B cell (primary cell): Measurements from ENCODE around the gene TCL1A. TPM values are rescaled to one million over a fixed set of nuclear protein-coding genes. Genes with fewer than 3 reads are reported as not detected.

Source experiments
- ATAC-seq: fragments of 200-7000 bp; cut with Tn5 transposase; one replicate; pipeline ENCODE4 v1.10.0; 2021; ENCODE audit warnings: low read depth, mild to moderate bottlenecking, moderate number of reproducible peaks, moderate library complexity
- CTCF ChIA-PET: fragments of 350-600 bp; sonication (Branson Sonifier 250); formaldehyde crosslinking; loops from one replicate; lab custom pipeline; 2021; ENCODE audit warnings: antibody characterized with exemption, inconsistent platforms; lab: Charles Lee
- POLR2A ChIA-PET: fragments of 350-600 bp; sonication (Branson Sonifier 250); formaldehyde crosslinking; loops from one replicate; lab custom pipeline; 2021; ENCODE audit warnings: antibody characterized with exemption; lab: Charles Lee
- DNase-seq: peaks from one replicate; pipeline ENCODE4 v3.0.0; 2013
- H2AFZ ChIP-seq: 2 replicates; pipeline ENCODE4 v1.6.1; 2012; ENCODE audit warnings: mild to moderate bottlenecking, low read depth, low read length; ENCODE audit not compliant: insufficient read depth, poor library complexity, severe bottlenecking
- H3K27ac ChIP-seq, 2 donors: 1 replicate in 1 of 2; 2 replicates in 1 of 2; pipeline ENCODE4 v1.5.1; 2012 to 2013; ENCODE audit warnings: low read length in 2 of 2, mild to moderate bottlenecking in 2 of 2, moderate library complexity in 1 of 2
- H3K27me3 ChIP-seq, 4 experiments: fragments of 200-600 bp in 1 of 4; sonication (generic) in 1 of 4; replicated peaks in 1 of 4; 1 replicate in 2 of 4; 2 replicates in 2 of 4; pipeline versions ENCODE4 v1.6.1 to v1.7.0; 2013 to 2016; ENCODE audit warnings: low read length in 3 of 4, mild to moderate bottlenecking in 2 of 4, mixed read lengths in 1 of 4, moderate library complexity in 1 of 4; ENCODE audit not compliant: insufficient read depth in 4 of 4, control insufficient read depth in 3 of 4; ENCODE audit errors: control extremely low read depth in 1 of 4
- H3K36me3 ChIP-seq, 2 experiments: replicated peaks in 1 of 2; 1 replicate in 1 of 2; 2 replicates in 1 of 2; pipeline versions ENCODE4 v1.6.1 to v1.7.1; 2013; ENCODE audit warnings: low read length in 1 of 2; ENCODE audit not compliant: insufficient read depth in 2 of 2, control insufficient read depth in 1 of 2; ENCODE audit errors: control extremely low read depth in 1 of 2, extremely low read depth in 1 of 2
- H3K4me1 ChIP-seq, 2 donors: fragments of 200-600 bp in 1 of 2; sonication (generic) in 1 of 2; 1 replicate in 1 of 2; 2 replicates in 1 of 2; pipeline versions ENCODE4 v1.5.1 to v1.6.1; 2013 to 2017; ENCODE audit warnings: low read length in 2 of 2; ENCODE audit not compliant: control insufficient read depth in 2 of 2, insufficient read depth in 2 of 2
- H3K4me2 ChIP-seq: replicated peaks from 2 replicates; pipeline ENCODE3; 2012; ENCODE audit warnings: mild to moderate bottlenecking, low read depth, low read length; ENCODE audit not compliant: poor library complexity, severe bottlenecking
- H3K4me3 ChIP-seq, 5 experiments: fragments of 200-600 bp in 1 of 5; sonication (generic) in 1 of 5; 1 replicate in 3 of 5; 2 replicates in 2 of 5; pipeline versions ENCODE4 v1.5.1 to v1.7.0; 2011 to 2016; ENCODE audit warnings: low read length in 4 of 5, mild to moderate bottlenecking in 4 of 5, low read depth in 2 of 5, control low read depth in 1 of 5, moderate library complexity in 1 of 5; ENCODE audit not compliant: insufficient read depth in 1 of 5; ENCODE audit errors: control extremely low read depth in 1 of 5, extremely low read depth in 1 of 5
- H3K79me2 ChIP-seq: fragments of 200-600 bp; sonication (generic); one replicate; pipeline ENCODE4 v1.6.0; 2016; ENCODE audit warnings: low read length; ENCODE audit not compliant: control insufficient read depth, insufficient read depth
- H3K9ac ChIP-seq: fragments of 200-600 bp; sonication (generic); 2 replicates; pipeline ENCODE4 v1.6.1; 2017; ENCODE audit warnings: mild to moderate bottlenecking, low read length, moderate library complexity
- H3K9me3 ChIP-seq, 3 donors: one replicate each; pipeline versions ENCODE4 v1.6.1 to v1.7.1; 2013; ENCODE audit warnings: low read length in 2 of 3; ENCODE audit not compliant: control insufficient read depth in 2 of 3, insufficient read depth in 1 of 3; ENCODE audit errors: control extremely low read depth in 1 of 3
- H4K20me1 ChIP-seq: 2 replicates; pipeline ENCODE4 v1.6.0; 2012; ENCODE audit warnings: mild to moderate bottlenecking, low read length; ENCODE audit not compliant: insufficient read depth, control insufficient read depth, poor library complexity, severe bottlenecking
- H3K27ac Mint-ChIP-seq: one replicate; pipeline ENCODE4 v1.8.0; 2021; ENCODE audit warnings: mixed read lengths
- H3K27me3 Mint-ChIP-seq: one replicate; pipeline ENCODE4 v1.8.0; 2021; ENCODE audit warnings: mixed read lengths
- H3K4me1 Mint-ChIP-seq: one replicate; pipeline ENCODE4 v1.8.0; 2021; ENCODE audit warnings: mixed read lengths
- H3K4me3 Mint-ChIP-seq: one replicate; pipeline ENCODE4 v1.8.0; 2021; ENCODE audit warnings: mixed read lengths
- H3K9me3 Mint-ChIP-seq: one replicate; pipeline ENCODE4 v1.8.0; 2022; ENCODE audit warnings: mixed read lengths; ENCODE audit not compliant: insufficient read depth
- EZH2 ChIP-seq: IDR thresholded peaks from 2 replicates; pipeline ENCODE4 v1.6.1; 2012; ENCODE audit warnings: borderline replicate concordance, low read depth, mild to moderate bottlenecking, moderate library complexity, low read length; ENCODE audit not compliant: insufficient read depth, poor library complexity, severe bottlenecking
- WGBS: methylation state at CpG from one replicate; pipeline ENCODE4 v1.1.5; 2013; ENCODE audit warnings: missing lambda C conversion rate; ENCODE audit not compliant: insufficient coverage; 5-methylcytosine and 5-hydroxymethylcytosine counted together
- intact Hi-C: fragments of 100-400 bp; cut with micrococcal nuclease; formaldehyde crosslinking; loops from one replicate; pipeline ENCODE4 v1.10.0; 2022
- polyA plus RNA-seq: library from polyadenylated mRNA; depleted of rRNA; stranded (reverse); fragments of >200 nt; gene quantifications from 2 replicates; pipeline ENCODE4 v1.2.3, GENCODE V29; 2012
- total RNA-seq, 2 donors: library from RNA; stranded (reverse); fragments of 120-200 nt in 1 of 2; gene quantifications; 1 replicate in 1 of 2; 2 replicates in 1 of 2; pipeline versions ENCODE4 v1.2.3 to v1.2.4, GENCODE V29; 2013 to 2022
- TF ChIP-seq, protein P1 (sequence below): fragments of 200-600 bp; IDR thresholded peaks from one replicate; pipeline ENCODE4 v1.8.0; 2022; ENCODE audit warnings: antibody characterized with exemption, mild to moderate bottlenecking

The TCL1A gene
- total and polyA plus RNA-seq, 2 donors (not counting 1 experiment from before 2014, with no cell fraction given): 272 to 770 TPM

- peak; percentile 54 for ATAC-seq
- H4K20me1 ChIP-seq: no peaks in the 10 kb centered on the region
- peaks cover 0 to 7% of the 10 kb centered on the region in 2 experiments for H3K36me3 ChIP-seq
- peak overlapping the region in 4 of 5 experiments; percentile 20 to 44 (median 32) for H3K4me3 ChIP-seq
- WGBS: 7% methylated on average over 7 of the region's 8 CpGs
- H3K79me2 ChIP-seq: peaks cover 18% of the 10 kb centered on the region
- peak overlapping the region; percentile 49 for H3K9ac ChIP-seq
- no peaks in the 10 kb centered on the region for H3K27me3 ChIP-seq
- H2AFZ ChIP-seq: peak overlapping the region; percentile 7
- TF ChIP-seq, protein P1, sequence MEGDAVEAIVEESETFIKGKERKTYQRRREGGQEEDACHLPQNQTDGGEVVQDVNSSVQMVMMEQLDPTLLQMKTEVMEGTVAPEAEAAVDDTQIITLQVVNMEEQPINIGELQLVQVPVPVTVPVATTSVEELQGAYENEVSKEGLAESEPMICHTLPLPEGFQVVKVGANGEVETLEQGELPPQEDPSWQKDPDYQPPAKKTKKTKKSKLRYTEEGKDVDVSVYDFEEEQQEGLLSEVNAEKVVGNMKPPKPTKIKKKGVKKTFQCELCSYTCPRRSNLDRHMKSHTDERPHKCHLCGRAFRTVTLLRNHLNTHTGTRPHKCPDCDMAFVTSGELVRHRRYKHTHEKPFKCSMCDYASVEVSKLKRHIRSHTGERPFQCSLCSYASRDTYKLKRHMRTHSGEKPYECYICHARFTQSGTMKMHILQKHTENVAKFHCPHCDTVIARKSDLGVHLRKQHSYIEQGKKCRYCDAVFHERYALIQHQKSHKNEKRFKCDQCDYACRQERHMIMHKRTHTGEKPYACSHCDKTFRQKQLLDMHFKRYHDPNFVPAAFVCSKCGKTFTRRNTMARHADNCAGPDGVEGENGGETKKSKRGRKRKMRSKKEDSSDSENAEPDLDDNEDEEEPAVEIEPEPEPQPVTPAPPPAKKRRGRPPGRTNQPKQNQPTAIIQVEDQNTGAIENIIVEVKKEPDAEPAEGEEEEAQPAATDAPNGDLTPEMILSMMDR: no peak
- no peak for TF ChIP-seq EZH2
- Mint-ChIP-seq H3K9me3 (no peaks in the 10 kb centered on the region), H3K27me3 (peaks cover 33% of the 10 kb centered on the region), H3K4me1 (peaks cover 91% of the 10 kb centered on the region), H3K27ac (peak overlapping the region; percentile 97), H3K4me3 (peak overlapping the region; percentile 90)
- peak overlapping the region; percentile 60 for H3K4me2 ChIP-seq
- H3K9me3 ChIP-seq: no peaks in the 10 kb centered on the region
- peaks cover 80 to 92% of the 10 kb centered on the region in 2 donors for H3K4me1 ChIP-seq
- peak overlapping the region; percentile 69 to 78 for H3K27ac ChIP-seq
- DNase-seq: peak; percentile 63
- ChIA-PET CTCF (interaction anchor here (0.7 to 4.6 kb wide), 10 partner anchors 10 to 109 kb away, joined by 3 to 31 read pairs (median 10); no protein-coding TSS in a partner anchor), POLR2A (interaction anchor here (0.6 to 2.6 kb wide), 8 partner anchors 10 to 886 kb away, joined by 3 to 25 read pairs (median 6); partner anchors contain the start of gene TCL1A)
- intact Hi-C loops: loop anchor here (1.0 to 5.0 kb wide), 2 partner anchors 49 to 52 kb away; no protein-coding TSS in a partner anchor
Measured at GRCh38 chr14:95664546-95664945, 49.4 kb downstream of the TCL1A start.

DNA sequence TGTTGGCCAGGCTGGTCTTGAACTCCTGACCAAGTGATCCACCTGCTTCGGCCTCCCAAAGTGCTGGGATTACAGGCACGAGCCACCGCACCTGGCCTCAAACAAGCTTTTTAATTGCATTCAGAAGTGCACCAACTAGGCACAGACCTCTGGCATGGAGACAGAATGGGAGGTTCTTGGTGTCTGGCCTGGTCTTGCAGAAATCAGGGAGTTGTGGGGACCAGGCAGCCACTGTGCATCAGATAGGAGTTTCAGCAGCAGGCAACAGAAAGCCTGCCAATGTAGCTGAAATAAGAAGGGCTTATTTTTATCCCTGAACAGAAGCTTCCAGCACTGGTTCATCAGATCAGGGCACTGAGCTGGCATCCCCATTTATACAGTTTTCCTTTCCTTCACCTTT lies 49.9 kb downstream of the TCL1A start:
- H3K27me3 ChIP-seq: no peaks in the 10 kb centered on the region
- CTCF ChIA-PET: interaction anchor here (0.7 to 4.6 kb wide), 8 partner anchors 12 to 110 kb away, joined by 3 to 31 read pairs (median 12); no protein-coding TSS in a partner anchor
- Mint-ChIP-seq H3K27ac (peak overlapping the region; percentile 97), H3K4me1 (peaks cover 93% of the 10 kb centered on the region), H3K4me3 (peak overlapping the region; percentile 90), H3K27me3 (peaks cover 34% of the 10 kb centered on the region), H3K9me3 (no peaks in the 10 kb centered on the region)
- TF ChIP-seq, protein P1: no peak
- TF ChIP-seq EZH2: no peak
- ATAC-seq: no peak
- DNase-seq: no peak
- WGBS: 82% methylated on average over 3 of the region's 3 CpGs
- no peaks in the 10 kb centered on the region for H3K9me3 ChIP-seq
- H3K4me2 ChIP-seq: peak overlapping the region; percentile 60
- peaks cover 82 to 93% of the 10 kb centered on the region in 2 donors for H3K4me1 ChIP-seq
- peaks cover 0 to 7% of the 10 kb centered on the region in 2 experiments for H3K36me3 ChIP-seq
- peaks cover 18% of the 10 kb centered on the region for H3K79me2 ChIP-seq
- H3K27ac ChIP-seq: peak overlapping the region; percentile 69 to 78
- POLR2A ChIA-PET: interaction anchor here (0.6 to 2.6 kb wide), 7 partner anchors 10 to 885 kb away, joined by 3 to 25 read pairs (median 4); partner anchors contain the start of gene TCL1A
- H3K4me3 ChIP-seq: no peak overlapping the region
- H2AFZ ChIP-seq: no peak overlapping the region
- H4K20me1 ChIP-seq: no peaks in the 10 kb centered on the region
- intact Hi-C loops: loop anchor here (1.0 to 5.0 kb wide), 2 partner anchors 49 to 52 kb away; no protein-coding TSS in a partner anchor
- no peak overlapping the region for H3K9ac ChIP-seq
